ENCODE data around the gene HJV. TPM values are rescaled to one million over a fixed set of nuclear protein-coding genes. Genes with fewer than 3 reads are reported as not detected.
A peak's percentile ranks its signal among the peaks of the same experiment; 100 is the strongest.

HJV gene
- total and polyA plus RNA-seq, 2 experiments from 2014 or later: 3.0 to 5.7 TPM

DNA sequence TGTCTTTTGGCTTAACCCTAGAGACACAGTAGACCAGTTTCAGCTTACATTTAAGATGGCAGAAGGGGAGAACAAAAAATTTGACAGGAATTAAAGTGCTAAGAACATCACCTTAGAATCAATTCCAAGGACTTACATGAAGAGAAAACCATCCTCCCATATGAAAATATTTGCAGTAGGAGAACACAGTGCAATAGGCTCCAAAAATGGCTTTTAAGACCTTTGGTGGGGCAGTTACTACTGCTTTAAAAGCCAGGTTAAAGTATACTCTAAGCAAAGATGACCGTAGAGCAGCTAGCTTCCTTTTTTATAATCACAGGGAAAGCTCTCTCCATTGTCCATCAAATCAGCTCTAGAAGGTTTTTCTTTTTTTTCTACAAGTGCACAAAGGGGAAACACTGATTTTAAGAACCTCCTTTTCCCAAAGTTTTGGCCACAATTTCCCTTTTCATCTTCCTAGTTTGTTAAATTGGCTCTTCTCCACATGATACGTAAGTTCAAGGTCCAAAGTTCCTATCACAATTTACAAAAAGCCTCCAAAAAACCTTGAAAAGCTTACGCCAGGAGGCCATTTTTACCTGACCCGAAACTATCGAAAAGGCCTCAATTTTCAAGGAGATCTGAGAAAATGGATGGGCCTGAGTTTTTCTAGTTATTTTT lies 28.4 kb downstream of the HJV start:
- peak overlapping the region; percentile 88 for H3K4me3 ChIP-seq
- H3K27ac ChIP-seq: peak overlapping the region; percentile 31
- no peak for TF ChIP-seq EZH2 (IDR thresholded peaks at IDR 0.05; ENCODE audit: borderline replicate concordance)
- no peak for TF ChIP-seq CTCF (IDR thresholded peaks at IDR 0.05; ENCODE audit: poor library complexity)
- no peak for TF ChIP-seq EZH2phosphoT487 (IDR thresholded peaks at IDR 0.05; ENCODE audit: low read depth, severe bottlenecking, unreplicated experiment)
- H3K36me3 ChIP-seq (replicated peaks; ENCODE audit: insufficient read depth, low read depth): peaks cover 6% of the 10 kb centered on the region
- H3K9me2 ChIP-seq (replicated peaks; ENCODE audit: insufficient read depth): no peaks in the 10 kb centered on the region
- peaks cover 14% of the 10 kb centered on the region for H3K4me1 ChIP-seq (ENCODE audit: insufficient read depth)
- H4K20me1 ChIP-seq (ENCODE audit: insufficient read depth, poor library complexity, severe bottlenecking): peaks cover 36% of the 10 kb centered on the region
- no peaks in the 10 kb centered on the region for H3K27me3 ChIP-seq
- H3K4me2 ChIP-seq: peak overlapping the region; percentile 84
- DNase-seq (ENCODE audit: low spot score): no peak
- peaks cover 41% of the 10 kb centered on the region for H3K79me2 ChIP-seq
- no peaks in the 10 kb centered on the region for H3K9me3 ChIP-seq (ENCODE audit: low read depth)
- 82% methylated on average over 5 of the region's 5 CpGs for WGBS (ENCODE audit: low lambda C conversion rate, missing lambda C conversion rate)
- H2AFZ ChIP-seq: no peak overlapping the region

DNA sequence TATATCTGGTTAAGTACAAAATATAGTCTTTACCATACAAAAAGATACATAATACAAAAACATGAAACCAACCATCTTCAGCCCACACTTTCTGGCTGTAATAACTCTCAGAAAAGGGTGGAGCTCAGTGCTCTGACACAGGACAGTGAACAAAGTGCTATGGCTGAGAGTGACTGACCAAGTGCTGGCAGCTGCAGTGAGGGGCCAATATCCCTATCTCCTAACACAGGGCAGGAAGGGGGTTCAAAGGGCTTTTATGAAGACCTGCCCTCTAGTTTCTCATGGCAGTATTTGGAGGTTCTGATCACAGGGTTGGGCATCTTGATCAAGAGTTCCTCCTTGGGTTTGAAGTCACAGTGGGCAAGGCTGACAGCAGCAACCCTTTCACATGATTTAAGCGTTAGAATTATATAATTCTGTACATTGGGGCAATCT lies 29.0 kb downstream of the HJV start:
- peaks cover 36% of the 10 kb centered on the region for H4K20me1 ChIP-seq (ENCODE audit: insufficient read depth, poor library complexity, severe bottlenecking)
- no peak overlapping the region for H2AFZ ChIP-seq
- H3K27ac ChIP-seq: peak overlapping the region; percentile 31
- H3K4me2 ChIP-seq: peak overlapping the region; percentile 84
- H3K36me3 ChIP-seq (replicated peaks; ENCODE audit: insufficient read depth, low read depth): peaks cover 6% of the 10 kb centered on the region
- TF ChIP-seq CTCF (IDR thresholded peaks at IDR 0.05; ENCODE audit: poor library complexity): no peak
- no peak for TF ChIP-seq EZH2phosphoT487 (IDR thresholded peaks at IDR 0.05; ENCODE audit: low read depth, severe bottlenecking, unreplicated experiment)
- no peak for TF ChIP-seq EZH2 (IDR thresholded peaks at IDR 0.05; ENCODE audit: borderline replicate concordance)
- H3K4me1 ChIP-seq (ENCODE audit: insufficient read depth): peaks cover 14% of the 10 kb centered on the region
- H3K79me2 ChIP-seq: peaks cover 39% of the 10 kb centered on the region
- 94% methylated on average over 1 of the region's 1 CpG for WGBS (ENCODE audit: low lambda C conversion rate, missing lambda C conversion rate)
- H3K4me3 ChIP-seq: peak overlapping the region; percentile 43
- no peaks in the 10 kb centered on the region for H3K9me2 ChIP-seq (replicated peaks; ENCODE audit: insufficient read depth)
- no peaks in the 10 kb centered on the region for H3K9me3 ChIP-seq (ENCODE audit: low read depth)
- DNase-seq (ENCODE audit: low spot score): no peak
- no peaks in the 10 kb centered on the region for H3K27me3 ChIP-seq

DNA sequence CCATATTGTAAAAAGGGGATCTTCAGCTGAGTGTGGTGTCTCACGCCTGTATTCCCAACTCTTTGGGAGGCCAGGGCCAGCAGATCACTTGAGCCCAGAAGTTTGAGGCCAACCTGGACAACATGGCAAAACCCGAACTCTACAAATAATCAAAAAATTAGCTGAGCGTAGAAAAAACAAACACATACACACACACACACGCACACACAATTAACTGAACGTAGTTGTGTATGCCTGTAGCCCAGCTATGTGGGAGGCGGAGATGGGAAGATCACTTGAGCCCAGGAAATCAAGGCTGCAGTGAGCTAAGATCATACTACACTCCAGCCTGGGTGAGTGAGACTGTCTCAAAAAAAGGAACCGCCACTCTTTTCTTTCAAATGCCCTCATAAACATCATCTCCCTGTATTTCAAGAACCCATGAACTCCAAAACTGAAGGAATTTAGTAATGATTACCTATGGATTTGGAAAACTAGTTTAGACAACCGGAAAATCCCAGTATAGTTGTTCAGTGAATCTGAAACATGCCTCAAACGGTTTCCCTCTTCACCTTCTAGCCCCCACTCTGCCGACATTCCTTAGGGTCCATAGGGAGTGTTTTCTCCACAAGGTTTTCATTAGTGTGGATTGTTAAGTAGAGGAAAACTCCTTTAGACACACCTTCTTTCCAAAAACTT lies 29.7 kb downstream of the HJV start:
- no peaks in the 10 kb centered on the region for H3K9me3 ChIP-seq (ENCODE audit: low read depth)
- no peak for DNase-seq (ENCODE audit: low spot score)
- H3K27ac ChIP-seq: peak overlapping the region; percentile 31
- peaks cover 36% of the 10 kb centered on the region for H4K20me1 ChIP-seq (ENCODE audit: insufficient read depth, poor library complexity, severe bottlenecking)
- H3K27me3 ChIP-seq: no peaks in the 10 kb centered on the region
- no peak overlapping the region for H2AFZ ChIP-seq
- peaks cover 14% of the 10 kb centered on the region for H3K4me1 ChIP-seq (ENCODE audit: insufficient read depth)
- 89% methylated on average over 10 of the region's 10 CpGs for WGBS (ENCODE audit: low lambda C conversion rate, missing lambda C conversion rate)
- peaks cover 6% of the 10 kb centered on the region for H3K36me3 ChIP-seq (replicated peaks; ENCODE audit: insufficient read depth, low read depth)
- no peak overlapping the region for H3K4me3 ChIP-seq
- H3K79me2 ChIP-seq: peaks cover 37% of the 10 kb centered on the region
- H3K9me2 ChIP-seq (replicated peaks; ENCODE audit: insufficient read depth): no peaks in the 10 kb centered on the region
- H3K4me2 ChIP-seq: peak overlapping the region; percentile 84
- TF ChIP-seq EZH2 (IDR thresholded peaks at IDR 0.05; ENCODE audit: borderline replicate concordance) (no peak), EZH2phosphoT487 (IDR thresholded peaks at IDR 0.05; ENCODE audit: low read depth, severe bottlenecking, unreplicated experiment) (no peak), CTCF (IDR thresholded peaks at IDR 0.05; ENCODE audit: poor library complexity) (no peak)

All from hepatocyte (in vitro differentiated cells).